LHCN-M2 (cell line): ENCODE results near the gene CAPN9. TPM values are rescaled to one million over a fixed set of nuclear protein-coding genes. Genes with fewer than 3 reads are reported as not detected.

ENCODE experiments used
- DNase-seq: peaks from one replicate; pipeline ENCODE4 v3.0.0-alpha.2; 2012; ENCODE audit warnings: low read depth
- total RNA-seq: library from RNA; depleted of rRNA; stranded (reverse); fragments of >200 nt; gene quantifications from 2 replicates; pipeline ENCODE4 v1.2.3, GENCODE V29; 2014

Gene CAPN9
- total RNA-seq, 1 experiment from 2014 or later, result not detected

DNA sequence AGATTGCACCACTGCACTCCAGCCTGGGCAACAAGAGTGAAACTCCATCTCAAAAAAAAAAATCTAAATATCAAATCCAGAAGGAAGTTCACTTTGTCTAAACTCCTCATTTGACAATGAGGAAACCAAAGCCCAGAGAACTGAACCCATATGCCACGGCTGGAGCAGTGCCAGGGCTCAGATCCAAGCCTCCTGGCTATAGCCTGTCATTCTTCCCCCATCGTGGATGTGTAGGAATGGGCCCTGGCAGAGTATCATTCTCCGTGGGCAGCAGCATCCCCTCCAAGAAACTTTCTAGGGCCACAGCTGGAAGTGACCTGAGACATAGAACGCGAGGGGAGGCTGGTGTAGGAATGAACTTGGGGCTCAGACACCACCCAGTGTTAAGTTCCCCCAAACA, 47.2 kb downstream of the CAPN9 start:
- DNase-seq, result no peak

DNA sequence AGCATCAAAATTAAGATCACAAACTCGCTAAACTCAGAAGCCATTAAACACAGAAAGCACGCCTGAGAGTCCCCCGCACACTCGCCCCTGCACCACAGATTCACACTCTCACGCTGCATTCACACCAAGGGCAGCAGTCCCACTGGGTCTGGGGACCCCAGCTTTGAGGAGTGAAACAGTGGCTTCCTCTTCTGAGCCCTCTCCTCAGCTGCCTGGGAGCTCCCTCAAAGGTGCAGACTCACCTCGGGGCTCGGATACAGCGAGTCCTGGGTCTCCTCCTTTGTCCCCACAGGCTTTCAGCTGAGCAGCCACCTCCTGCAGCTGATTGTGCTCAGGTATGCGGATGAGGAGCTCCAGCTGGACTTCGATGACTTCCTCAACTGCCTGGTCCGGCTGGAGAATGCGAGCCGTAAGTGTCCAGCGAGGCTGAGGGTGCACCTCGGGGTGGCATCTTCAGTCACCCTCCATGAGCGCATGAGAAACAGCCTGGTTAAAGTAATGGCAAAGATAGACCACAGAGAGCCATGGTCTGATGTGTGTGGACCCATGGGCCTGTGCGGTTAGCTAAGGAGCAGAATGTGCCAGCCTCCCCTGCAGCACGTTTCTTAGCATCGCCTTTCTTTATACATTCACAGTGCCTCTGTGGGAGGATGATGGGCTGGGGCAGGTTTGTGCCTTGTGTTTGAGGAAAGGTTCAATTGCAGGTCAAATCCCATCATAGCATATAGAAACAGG, 47.9 kb downstream of the CAPN9 start:
- DNase-seq, result no peak

DNA sequence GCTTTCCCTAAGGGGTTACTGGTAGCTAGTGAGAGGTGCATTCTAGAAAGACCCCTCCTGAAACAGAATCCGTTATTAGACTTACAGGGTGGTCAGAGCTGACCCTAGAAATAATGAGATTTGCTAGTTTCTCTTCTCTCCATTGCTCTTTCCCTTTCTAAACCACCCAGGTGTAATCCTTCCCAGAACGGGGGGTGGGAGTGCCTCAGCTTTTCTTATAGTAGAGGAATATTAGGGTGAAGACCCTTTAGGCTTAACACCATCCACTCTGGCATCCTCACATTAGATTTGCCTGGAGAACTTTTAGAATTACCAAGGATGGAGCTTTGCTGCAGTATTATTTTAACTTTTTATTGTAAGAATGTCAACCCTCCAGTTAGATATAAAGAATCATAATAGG, 49.4 kb downstream of the CAPN9 start:
- DNase-seq, result no peak

DNA sequence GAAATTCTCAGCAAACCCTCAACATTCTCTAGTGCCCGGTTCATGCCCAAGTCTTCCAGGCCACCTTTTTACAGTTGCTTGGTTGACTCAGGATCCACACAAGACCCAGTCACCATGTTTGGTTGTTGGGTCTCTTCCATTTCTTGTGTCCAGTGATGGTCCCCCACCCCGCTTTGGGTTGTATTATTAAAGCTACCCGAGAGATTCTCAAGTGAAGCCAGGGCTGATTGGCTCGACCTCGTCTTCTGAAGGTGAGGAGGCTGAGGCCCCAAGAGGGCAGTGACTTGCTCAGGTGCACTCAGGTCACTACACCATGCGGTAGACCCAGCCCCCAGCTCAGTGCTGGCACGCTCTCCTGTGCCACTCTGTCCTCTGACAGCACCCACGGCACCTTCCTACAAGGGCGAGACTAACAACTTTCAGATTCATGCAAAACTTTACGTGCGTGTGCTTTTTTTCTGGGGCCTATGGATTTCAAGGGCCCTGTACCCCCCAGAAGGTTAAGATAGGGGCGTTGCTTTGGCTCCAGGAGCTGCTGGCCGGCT, 50.3 kb downstream of the CAPN9 start:
- DNase-seq, result no peak

DNA sequence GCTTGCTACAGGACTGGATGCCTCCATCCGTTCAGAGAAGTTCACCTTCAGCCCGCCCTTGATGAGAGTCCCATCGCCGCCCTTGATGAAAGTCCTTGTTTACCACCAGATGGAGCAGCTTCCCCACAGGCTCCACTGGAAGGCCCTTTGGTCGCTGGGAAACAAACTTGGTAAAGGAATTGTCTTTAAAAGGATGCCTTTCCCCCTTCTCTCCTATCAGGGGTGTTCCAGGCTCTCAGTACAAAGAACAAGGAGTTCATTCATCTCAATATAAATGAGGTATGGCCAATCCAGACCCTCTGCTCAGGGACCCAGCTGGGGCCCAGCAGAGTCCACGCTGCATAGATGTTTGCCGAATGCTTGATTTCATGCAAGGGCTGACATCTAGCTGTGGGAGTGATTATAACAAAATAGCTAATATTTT, 50.8 kb downstream of the CAPN9 start:
- peak; percentile 58 for DNase-seq

DNA sequence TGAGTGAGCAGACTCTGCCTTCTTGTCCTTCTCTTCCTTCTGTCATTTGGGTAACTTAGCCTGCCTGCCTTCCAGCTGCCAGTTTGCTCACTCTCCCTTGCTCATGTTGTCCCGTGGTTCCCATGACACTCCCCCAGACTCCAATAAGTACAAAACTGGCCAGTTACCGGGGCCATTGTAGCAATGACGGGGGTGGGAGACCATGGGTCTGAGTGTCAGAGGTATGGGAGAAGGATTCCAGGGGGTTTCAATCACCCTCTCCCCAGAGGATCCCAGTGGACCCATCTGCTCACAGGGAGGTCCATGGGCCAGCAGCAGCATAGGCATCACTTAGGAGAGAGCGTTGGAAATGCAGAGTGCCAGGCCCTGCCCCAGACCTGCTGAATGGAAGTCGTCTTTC, 51.3 kb downstream of the CAPN9 start:
- no peak for DNase-seq

DNA sequence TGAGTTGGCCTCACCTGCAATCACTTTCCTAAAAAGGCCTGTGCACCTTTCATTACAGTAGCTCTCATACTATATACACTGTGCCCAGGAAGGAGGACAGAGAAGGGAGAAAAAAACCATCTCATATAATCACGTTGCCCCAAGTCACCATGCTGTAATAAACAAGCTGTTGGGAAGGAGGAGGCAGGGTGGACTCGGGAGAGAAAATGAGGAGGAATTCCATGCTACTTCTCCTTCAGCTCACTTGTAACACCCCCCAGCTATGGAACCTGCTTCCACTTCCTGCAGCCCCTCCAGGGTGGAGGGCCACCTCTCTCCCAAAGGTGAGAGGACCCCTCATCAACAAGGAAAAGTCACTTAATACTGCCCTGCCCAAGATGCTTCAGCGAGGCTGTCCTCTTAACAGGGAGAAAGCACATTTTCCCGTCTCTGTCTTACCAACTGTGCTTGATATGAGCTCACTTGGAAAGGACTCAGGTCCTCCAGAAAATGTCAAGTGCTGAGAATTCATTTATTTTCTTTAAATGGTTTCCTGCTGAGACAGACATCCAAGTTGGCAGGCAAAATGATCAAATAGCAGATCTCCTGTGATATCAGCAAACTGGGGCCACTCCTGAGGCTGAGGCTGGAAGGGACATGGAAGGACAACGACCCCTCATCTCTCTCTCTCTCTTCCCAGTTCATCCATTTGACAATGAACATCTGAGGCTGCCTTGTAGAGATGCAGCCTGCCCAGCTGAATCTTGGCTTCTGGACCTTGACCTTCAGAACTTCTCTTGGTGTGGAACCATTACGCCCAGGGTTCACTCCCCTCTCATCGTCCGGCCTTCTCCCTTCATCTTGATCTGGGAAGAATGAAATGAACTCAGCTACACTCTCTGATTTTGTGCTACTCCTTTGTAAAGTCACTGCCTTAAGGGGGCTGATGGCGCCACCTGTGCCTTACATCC, 54.0 kb downstream of the CAPN9 start:
- DNase-seq, result no peak

DNA sequence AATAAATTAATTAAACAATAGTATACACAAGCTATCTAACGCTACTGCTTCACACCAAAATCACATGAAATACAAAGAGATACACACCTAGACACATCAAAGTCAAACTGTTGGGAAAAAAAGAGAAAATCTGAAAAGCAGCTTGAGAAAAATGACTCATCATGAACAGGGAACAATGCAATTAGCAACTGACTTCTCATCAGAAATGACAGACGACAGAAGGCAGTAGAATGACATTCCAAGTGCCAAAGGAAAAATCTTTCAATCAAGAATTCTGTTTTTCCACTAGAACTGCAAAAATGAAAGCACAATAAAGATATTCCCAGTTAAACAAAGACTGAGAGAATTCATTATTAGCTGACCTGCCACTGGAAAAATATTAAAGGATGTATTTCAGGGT, 57.2 kb downstream of the CAPN9 start:
- no peak for DNase-seq

DNA sequence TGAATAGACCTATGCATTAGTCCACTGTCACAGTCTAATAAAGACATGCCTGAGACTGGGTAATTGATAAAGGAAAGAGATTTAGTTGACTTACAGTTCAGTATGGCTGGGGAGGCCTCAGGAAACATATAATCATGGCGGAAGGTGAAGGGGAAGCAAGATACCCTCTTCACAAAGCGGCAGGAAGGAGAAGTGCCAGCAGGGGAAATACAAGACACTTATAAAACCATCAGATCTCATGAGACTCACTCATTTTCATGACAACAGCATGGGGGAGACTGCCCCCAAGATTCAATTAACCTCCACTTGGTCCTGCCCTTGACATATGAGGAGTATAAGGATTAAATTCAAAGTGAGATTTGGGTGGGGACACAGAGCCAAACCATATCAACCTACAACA, 59.4 kb downstream of the CAPN9 start:
- DNase-seq, result no peak

DNA sequence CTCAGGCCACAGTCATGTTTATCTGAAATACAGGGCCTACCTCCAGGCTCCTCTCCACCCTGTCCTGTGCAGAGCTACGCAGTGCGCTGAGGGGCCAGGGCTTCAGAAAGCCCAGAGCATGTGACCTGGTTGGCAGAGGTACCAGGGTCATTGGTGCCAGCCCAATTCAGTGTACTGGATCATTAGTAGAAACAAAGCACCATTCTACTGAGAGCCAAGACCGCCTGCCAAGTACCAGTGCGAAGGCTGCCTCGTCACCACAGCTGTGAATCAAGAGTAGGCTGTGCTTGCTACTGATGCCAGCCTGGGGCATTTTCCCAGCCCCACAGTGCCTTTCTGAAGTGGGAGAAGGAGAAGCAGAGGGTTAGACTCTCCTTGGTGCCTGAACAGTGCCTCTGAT, 59.8 kb downstream of the CAPN9 start:
- DNase-seq, result no peak

DNA sequence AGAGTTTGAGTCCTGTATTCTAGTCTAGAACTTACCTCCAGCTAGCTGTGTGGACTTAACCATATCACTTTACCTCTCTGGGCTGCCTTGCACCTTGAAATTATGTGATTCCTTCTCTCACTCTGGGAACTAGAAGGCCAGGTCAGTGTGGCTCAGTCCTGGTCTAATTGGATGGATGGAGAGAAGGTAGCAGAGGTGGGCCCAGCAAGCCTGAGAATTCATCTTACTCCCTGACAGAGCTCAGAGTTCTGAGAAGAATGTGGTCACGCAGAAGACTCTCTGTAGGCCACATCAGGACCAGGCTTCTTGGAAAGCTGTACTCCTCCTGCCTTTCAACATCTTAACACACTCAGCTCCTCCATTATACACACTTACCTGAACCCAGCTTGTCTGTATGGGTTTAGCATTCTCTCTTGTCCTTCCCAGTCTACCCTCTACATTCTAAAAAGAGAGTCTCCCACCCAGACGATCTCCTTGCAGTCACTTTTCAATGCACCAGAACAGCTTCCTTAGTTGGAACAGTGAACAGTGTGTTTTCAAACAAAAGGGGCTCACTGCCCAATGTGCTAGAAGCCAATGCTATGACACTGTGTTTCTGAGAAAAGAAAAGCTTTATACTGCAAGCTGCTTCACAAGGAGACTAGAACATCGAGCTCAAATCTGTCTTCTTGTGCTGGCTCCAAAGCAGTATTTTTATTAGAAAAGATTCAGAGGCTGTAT, 60.5 kb downstream of the CAPN9 start:
- no peak for DNase-seq

DNA sequence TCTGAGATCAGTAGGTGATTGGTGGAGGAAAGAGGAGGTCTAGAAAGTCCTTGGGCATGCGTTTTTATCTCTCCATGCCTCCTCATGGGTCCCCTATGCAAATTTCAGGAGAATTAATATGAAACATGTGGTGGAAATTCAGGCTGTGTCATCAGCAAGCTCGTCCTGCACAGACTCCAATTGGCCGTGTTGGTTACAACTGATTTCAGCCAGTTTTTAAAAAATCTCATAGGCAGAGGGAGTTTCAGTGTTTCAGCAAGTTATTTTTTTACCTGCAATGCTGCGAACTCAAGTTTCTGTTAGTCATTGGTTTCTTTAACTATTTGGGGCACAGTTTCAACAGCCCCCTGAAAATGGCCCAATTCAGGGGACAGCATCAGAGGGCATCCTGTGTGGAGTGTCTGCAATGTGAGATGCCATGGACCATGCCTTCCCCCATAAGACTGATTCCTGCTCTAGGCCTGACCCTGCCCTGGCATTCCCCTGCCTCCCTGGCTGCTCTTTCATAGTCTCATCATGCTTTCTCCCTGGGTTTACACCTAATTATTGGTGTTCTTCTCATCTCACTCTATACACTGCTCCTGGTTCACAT, 61.2 kb downstream of the CAPN9 start:
- DNase-seq, result no peak

DNA sequence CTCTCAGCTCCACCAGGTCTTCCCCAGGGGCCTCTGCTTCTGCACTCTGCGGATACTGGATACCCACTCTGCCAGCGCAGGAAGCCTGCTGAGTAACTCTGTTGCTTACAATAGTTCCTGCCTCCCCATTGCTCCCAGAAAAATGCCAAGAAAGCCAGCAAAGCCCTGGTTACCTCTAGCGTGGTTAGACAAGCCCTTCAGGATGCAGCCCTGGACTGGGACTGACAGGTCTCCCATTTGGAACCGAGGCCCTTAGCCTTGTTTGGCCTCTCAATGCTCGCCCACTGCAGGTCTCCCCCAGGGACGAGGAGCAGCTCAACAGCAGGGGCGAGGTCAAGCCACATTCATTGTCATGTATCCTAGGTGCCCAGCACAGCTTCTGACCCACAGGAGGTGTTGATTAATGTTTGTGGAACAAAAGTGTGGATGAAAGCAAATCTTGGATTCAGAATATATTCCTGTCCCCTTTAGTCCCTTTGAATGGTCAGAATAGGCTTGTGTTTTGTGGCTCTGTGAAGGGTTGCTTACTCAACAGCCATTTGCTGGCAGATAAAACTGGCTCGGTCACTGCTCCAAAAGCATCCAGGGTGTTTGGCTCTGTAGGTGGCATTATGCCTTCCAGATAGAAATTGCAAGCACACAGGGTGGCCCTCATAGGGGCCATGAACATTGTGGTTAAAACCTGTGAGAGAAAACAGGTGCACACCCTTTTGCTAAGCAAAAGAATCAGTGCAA, 62.2 kb downstream of the CAPN9 start:
- no peak for DNase-seq

DNA sequence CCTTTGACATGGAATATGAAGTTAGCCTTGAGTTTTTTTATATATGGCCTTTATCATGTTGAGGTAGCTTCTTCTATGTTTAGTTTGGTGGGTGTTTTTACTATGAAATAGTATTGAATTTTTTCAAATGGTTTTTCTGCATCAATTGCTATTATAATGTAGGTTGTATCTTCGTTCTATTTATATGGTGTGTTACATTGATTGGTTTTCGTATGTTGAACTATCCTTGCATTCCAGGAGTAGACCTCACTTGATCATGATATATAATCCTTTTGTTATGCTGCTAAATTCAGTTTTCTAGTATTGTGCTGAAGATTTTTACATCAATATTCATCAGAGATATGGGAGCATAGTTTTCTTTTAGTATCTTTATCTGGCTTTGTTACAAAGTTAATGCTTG, 65.4 kb downstream of the CAPN9 start:
- no peak for DNase-seq

DNA sequence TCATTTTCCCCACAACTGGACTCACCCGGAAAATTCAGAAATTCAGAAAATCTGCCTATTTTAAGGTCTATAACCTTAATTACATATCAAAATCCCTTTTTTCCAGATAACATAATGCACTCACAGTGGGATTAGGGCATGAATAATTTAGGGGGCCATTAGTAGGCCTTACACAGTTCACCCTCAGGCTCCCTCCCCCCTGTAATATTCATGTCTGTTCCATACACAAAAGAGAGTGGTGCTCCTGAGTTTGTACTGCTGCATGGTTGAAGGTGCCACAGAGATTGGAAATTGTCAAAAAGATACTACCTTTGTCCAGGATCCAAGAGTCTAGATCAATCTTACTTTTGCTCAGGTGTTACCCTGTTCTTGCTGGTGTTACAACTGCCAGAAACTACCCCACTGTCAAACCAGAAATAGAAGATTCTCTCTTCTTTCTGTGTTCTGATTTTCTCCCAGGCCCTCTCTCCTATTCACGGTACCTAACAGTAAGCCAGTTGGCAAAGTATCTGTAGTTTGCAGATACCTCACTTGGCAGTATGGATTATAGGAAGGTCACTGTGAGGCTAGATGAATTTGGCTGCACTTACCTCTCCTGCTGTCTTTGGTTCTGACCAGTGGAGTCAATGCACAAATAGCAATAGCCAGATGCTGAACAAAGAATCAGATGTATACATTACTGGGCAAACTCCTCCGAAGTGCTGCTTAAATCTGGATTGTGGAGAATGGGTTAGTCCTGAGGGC, 67.9 kb downstream of the CAPN9 start:
- no peak for DNase-seq

DNA sequence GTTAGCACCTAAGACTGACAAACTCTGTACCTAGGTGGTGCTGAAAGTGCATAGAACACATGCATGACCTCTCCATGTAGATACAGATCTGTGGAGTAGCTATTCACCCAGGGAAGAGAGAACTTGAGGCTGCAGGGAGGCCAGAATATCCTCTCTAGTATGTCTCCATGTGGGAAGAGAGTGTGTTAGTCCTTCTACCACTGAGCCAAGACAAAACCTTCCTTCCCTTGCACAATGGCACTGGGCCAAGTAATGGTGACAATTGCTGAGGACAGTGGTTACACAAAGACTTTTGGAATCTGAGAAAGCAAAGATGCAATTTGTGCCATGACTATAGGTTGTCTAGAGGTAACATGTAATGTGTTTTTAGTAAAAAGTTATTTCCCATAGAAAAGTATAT, 68.8 kb downstream of the CAPN9 start:
- no peak for DNase-seq

DNA sequence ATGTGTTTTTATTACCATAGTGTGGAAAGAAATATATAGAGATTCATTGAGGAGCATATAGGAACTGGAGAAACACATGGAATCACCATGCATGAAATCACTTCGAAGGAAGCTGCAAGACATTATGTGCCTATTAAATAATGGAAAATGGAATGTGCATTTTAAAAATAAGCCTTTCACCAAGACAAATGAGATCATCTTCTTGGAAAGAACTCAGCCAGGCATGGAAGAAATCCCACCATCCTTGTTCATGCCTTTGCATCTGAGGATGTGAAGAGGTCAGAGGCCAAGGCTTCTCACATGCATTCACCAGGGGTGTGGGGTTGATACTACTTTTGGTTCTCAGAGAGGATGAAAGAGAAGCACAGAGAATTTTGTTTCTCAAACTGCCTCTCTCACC, 71.2 kb downstream of the CAPN9 start:
- DNase-seq, result no peak

DNA sequence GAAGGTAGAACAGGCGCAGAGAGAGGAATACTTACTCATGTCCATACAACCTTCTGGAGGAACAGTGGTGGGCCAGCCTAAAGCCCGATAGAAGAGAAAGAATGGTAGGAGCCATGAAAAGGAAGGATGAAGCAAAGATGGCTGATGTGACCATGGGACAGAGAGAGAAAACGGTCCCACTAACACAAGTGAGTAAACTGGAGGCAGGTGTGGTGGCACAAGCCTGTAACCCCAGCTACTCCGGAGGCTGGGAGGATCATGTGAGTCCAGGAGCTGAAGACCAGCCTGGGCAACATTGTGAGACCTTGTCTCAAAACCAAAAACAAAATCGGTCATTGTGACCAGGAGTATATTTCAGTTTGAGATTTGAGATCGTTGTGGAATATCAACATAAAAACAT, 71.7 kb downstream of the CAPN9 start:
- no peak for DNase-seq

DNA sequence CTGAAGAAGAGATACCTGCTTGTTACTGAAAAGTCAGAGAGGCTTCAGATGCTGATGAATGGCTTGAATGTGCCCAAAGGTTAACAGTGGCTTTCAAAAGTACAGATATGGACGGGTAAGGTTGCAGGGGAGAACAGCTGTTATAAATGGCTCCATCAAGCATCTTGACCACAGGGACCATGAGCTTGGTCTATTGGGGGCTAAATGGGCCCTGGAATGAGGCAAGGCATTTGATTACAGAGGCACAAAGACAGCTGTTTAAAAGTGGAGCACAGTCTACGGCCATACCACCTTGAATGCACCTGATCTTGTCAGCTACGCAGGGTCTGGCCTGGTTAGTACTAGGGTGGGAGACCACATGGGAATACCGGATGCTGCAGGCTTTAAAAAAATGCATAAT, 72.8 kb downstream of the CAPN9 start:
- DNase-seq, result no peak

DNA sequence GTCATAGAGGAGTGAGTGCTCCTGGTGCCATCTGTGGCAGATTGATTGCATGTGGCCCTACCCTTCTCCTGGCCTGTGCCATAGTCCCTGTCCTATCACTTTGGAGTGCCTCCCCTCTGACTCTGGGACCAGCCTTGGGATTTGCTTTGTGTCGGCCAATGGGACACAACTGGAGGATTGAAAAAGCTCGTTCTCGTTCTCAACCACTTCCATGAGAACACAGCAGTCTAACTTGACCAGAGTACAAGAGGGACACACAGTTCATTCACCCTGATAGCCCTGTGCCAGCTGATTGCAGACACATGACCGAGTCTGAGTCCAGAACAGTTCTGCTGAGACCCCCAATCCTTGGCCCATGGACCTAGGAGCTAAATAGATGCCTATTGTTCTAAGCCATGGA, 73.4 kb downstream of the CAPN9 start:
- DNase-seq, result no peak
